Spleen (tissue), 7 donors: ENCODE results near the gene ITFG2.

Experiments used
- POLR2A ChIP-seq, 3 donors: fragments of 450-650 bp; IDR thresholded peaks; one replicate each; pipeline ENCODE4 v1.5.1; 2017; ENCODE audit warnings: antibody characterized with exemption in 3 of 3, mild to moderate bottlenecking in 1 of 3
- TF ChIP-seq, protein P1 (sequence below), 11 experiments: fragments of 200-600 bp in 7 of 11; fragments of 450-650 bp in 4 of 11; sonication (generic) in 4 of 11; IDR thresholded peaks in 8 of 11; conservative IDR thresholded peaks in 3 of 11; 1 replicate in 7 of 11; 2 replicates in 4 of 11; pipeline versions ENCODE4 v1.4.0 to v1.8.0; 2016 to 2021; ENCODE audit warnings: antibody characterized with exemption in 11 of 11, inconsistent platforms in 4 of 11, mild to moderate bottlenecking in 1 of 11
- donor health status: DM: no; HTN: no; CAD: no; lungs with moderate emphysema.
- donor health status: DM: no; HTN: no; CAD: no.
- donor health status: DM: no; HTN: no; CAD: no.

DNA sequence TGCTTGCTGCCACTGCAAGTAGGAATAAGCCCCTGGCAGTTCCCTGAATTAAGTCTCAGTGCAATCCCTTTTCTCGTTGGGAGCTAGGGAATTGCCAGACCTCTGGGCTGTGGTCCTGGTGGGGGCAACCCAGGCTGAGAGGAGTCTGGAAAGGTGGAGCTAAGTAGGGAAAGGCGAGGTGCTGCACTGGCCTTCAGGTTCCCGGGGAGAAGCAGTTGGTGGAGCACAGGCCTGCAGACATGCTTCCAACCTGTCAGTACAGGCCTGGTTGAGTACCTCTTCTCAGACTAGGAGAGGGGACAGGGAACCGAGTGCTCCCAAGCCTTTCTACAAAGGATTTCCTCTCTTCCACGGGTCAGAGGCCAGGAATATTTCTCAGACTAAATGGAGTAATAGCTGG is 20.9 kb downstream of the ITFG2 start:
- TF ChIP-seq, protein P1, sequence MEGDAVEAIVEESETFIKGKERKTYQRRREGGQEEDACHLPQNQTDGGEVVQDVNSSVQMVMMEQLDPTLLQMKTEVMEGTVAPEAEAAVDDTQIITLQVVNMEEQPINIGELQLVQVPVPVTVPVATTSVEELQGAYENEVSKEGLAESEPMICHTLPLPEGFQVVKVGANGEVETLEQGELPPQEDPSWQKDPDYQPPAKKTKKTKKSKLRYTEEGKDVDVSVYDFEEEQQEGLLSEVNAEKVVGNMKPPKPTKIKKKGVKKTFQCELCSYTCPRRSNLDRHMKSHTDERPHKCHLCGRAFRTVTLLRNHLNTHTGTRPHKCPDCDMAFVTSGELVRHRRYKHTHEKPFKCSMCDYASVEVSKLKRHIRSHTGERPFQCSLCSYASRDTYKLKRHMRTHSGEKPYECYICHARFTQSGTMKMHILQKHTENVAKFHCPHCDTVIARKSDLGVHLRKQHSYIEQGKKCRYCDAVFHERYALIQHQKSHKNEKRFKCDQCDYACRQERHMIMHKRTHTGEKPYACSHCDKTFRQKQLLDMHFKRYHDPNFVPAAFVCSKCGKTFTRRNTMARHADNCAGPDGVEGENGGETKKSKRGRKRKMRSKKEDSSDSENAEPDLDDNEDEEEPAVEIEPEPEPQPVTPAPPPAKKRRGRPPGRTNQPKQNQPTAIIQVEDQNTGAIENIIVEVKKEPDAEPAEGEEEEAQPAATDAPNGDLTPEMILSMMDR (IDR thresholded peaks at IDR 0.05 in 8 of 11, conservative IDR thresholded peaks at IDR 0.05 in 3 of 11): no peak
- TF ChIP-seq POLR2A (IDR thresholded peaks at IDR 0.05): no peak
